Hematopoietic multipotent progenitor cell treated with erythropoietin and hydrocortisone succinate and interleukin-3 and kit ligand, for 4 days (in vitro differentiated cells): Measurements from ENCODE around the gene ME3.
"Not testable (repeated sequence)": the region's sequence is repeated elsewhere in the genome, so short reads cannot be mapped to it uniquely, and the experiment has no call there.

Experiments
- DNase-seq: peaks from one replicate; pipeline ENCODE4 v3.0.0-alpha.2; 2015

Gene ME3

GRCh38 chr11:86551288-86552092 is 120.9 kb downstream of the ME3 start:
- DNase-seq = peak; percentile 45

- no peak for DNase-seq
These were observed 121.7 kb downstream of the ME3 start for GRCh38 chr11:86550757-86551156.

GRCh38 chr11:86548271-86548917 is 124.0 kb downstream of the ME3 start:
- DNase-seq = no peak

- no peak for DNase-seq
These were observed 124.7 kb downstream of the ME3 start for GRCh38 chr11:86547727-86548126.

GRCh38 chr11:86541299-86541698 is 131.1 kb downstream of the ME3 start:
- DNase-seq = not testable (repeated sequence)

GRCh38 chr11:86538223-86538548 is 134.2 kb downstream of the ME3 start:
- no peak for DNase-seq

- peak; percentile 17 for DNase-seq
These were observed 134.7 kb downstream of the ME3 start for GRCh38 chr11:86537541-86538222.

GRCh38 chr11:86535773-86536172 is 136.6 kb downstream of the ME3 start:
- DNase-seq = no peak

- DNase-seq = no peak
These were observed 147.6 kb downstream of the ME3 start for GRCh38 chr11:86524620-86525352.

GRCh38 chr11:86523738-86524619 is 148.4 kb downstream of the ME3 start:
- no peak for DNase-seq

GRCh38 chr11:86522512-86522911 is 149.9 kb downstream of the ME3 start:
- not testable (repeated sequence) for DNase-seq

- no peak for DNase-seq
These were observed 153.1 kb downstream of the ME3 start for GRCh38 chr11:86519064-86519911.

- DNase-seq = no peak
These were observed 154.2 kb downstream of the ME3 start for GRCh38 chr11:86518211-86518610.

- DNase-seq = no peak
These were observed 154.9 kb downstream of the ME3 start for GRCh38 chr11:86517557-86517956.

GRCh38 chr11:86515297-86516094 is 156.9 kb downstream of the ME3 start:
- no peak for DNase-seq

- DNase-seq = no peak
These were observed 158.0 kb downstream of the ME3 start for GRCh38 chr11:86514453-86514852.

- DNase-seq = no peak
These were observed 158.6 kb downstream of the ME3 start for GRCh38 chr11:86513746-86514373.

GRCh38 chr11:86513138-86513537 is 159.3 kb downstream of the ME3 start:
- no peak for DNase-seq

GRCh38 chr11:86511086-86511551 is 161.3 kb downstream of the ME3 start:
- DNase-seq = no peak

- DNase-seq = no peak
These were observed 161.7 kb downstream of the ME3 start for GRCh38 chr11:86510674-86511073.
